NCI-H446 (cell line): ENCODE measurements around the gene GLO1.
A peak's percentile ranks its signal among the peaks of the same experiment; 100 is the strongest.
"Not testable (repeated sequence)": the region's sequence is repeated elsewhere in the genome, so short reads cannot be mapped to it uniquely, and the experiment has no call there.

Source experiments
- DNase-seq, 2 experiments: peaks; one replicate each; lab custom pipeline; 2025; lab: John Stamatoyannopoulos, UW

Gene GLO1

GRCh38 chr6:38705924-38706323, 3.0 kb upstream of the GLO1 start:
- no peak for DNase-seq

- DNase-seq, result peak in 1 of 2 experiments; percentile 22
These were observed 1.1 kb upstream of the GLO1 start for GRCh38 chr6:38703949-38704590.

- no peak for DNase-seq
These were observed 1.4 kb downstream of the GLO1 start for GRCh38 chr6:38701551-38701950.

- DNase-seq, result not testable (repeated sequence)
These were observed 3.2 kb downstream of the GLO1 start for GRCh38 chr6:38699702-38700101.

GRCh38 chr6:38697846-38698245, 5.1 kb downstream of the GLO1 start:
- no peak for DNase-seq

GRCh38 chr6:38696345-38696744, 6.6 kb downstream of the GLO1 start:
- no peak for DNase-seq

GRCh38 chr6:38695933-38696332, 7.0 kb downstream of the GLO1 start:
- no peak for DNase-seq

GRCh38 chr6:38695227-38695900, 7.6 kb downstream of the GLO1 start:
- no peak for DNase-seq

GRCh38 chr6:38688579-38689087, 14.3 kb downstream of the GLO1 start:
- no peak for DNase-seq

GRCh38 chr6:38687549-38687948, 15.4 kb downstream of the GLO1 start:
- no peak for DNase-seq

- no peak for DNase-seq
These were observed 15.9 kb downstream of the GLO1 start for GRCh38 chr6:38687043-38687353.

GRCh38 chr6:38686270-38687042, 16.5 kb downstream of the GLO1 start:
- DNase-seq, result no peak

GRCh38 chr6:38684904-38685303, 18.0 kb downstream of the GLO1 start:
- DNase-seq, result no peak

GRCh38 chr6:38684237-38684636, 18.7 kb downstream of the GLO1 start:
- DNase-seq, result no peak

GRCh38 chr6:38681850-38682249, 21.1 kb downstream of the GLO1 start:
- DNase-seq, result no peak

- DNase-seq, result no peak
These were observed 23.3 kb downstream of the GLO1 start for GRCh38 chr6:38679668-38680067.

GRCh38 chr6:38678178-38678760, 24.7 kb downstream of the GLO1 start:
- no peak for DNase-seq

GRCh38 chr6:38676974-38677544, 25.9 kb downstream of the GLO1 start:
- no peak for DNase-seq

GRCh38 chr6:38676236-38676973, 26.5 kb downstream of the GLO1 start:
- no peak for DNase-seq

GRCh38 chr6:38673397-38674165, 29.4 kb downstream of the GLO1 start:
- DNase-seq, result no peak
